ENCODE measurements around the gene ATXN1. TPM values are rescaled to one million over a fixed set of nuclear protein-coding genes. Genes with fewer than 3 reads are reported as not detected.

The ATXN1 gene
- total RNA-seq, 1 experiment from 2014 or later, result 25.6 TPM

- TF ChIP-seq EZH2 (IDR thresholded peaks at IDR 0.05; ENCODE audit: borderline replicate concordance, low read depth, low read length, poor library complexity, severe bottlenecking) (no peak), CTCF (conservative IDR thresholded peaks at IDR 0.05; ENCODE audit: low read depth, low read length) (no peak)
- Histone ChIP-seq H3K27me3 (replicated peaks; ENCODE audit: insufficient read depth, low read depth, low read length, poor library complexity) (no peaks in the 10 kb centered on the region), H3K9me3 (ENCODE audit: low read depth, low read length, poor library complexity, severe bottlenecking) (no peaks in the 10 kb centered on the region), H3K36me3 (ENCODE audit: insufficient read depth, low read length, poor library complexity, severe bottlenecking) (no peaks in the 10 kb centered on the region), H3K4me1 (ENCODE audit: insufficient read depth, low read length, poor library complexity, severe bottlenecking) (no peaks in the 10 kb centered on the region), H3K27ac (ENCODE audit: low read depth, low read length, poor library complexity, severe bottlenecking) (no peak overlapping the region), H3K4me3 (ENCODE audit: low read depth, low read length, poor library complexity, severe bottlenecking) (no peak overlapping the region)
- intact Hi-C loops (cut with micrococcal nuclease; ENCODE audit: unreplicated experiment), result loop anchor here (5.0 to 10.0 kb wide), 4 partner anchors 180 to 572 kb away; partner anchors contain the start of gene ATXN1
- DNase-seq (ENCODE audit: low spot score), result no peak
- POLR2A ChIA-PET (ENCODE audit: low non-redundant PET), result no interaction called here
- BruUV-seq (replicated peaks), result no TSS peak
- CTCF ChIA-PET, result interaction anchor here (0.5 to 0.8 kb wide), 2 partner anchors 251 to 301 kb away, joined by 3 read pairs; no protein-coding TSS in a partner anchor
Observed at GRCh38 chr6:16512544-16513290, 248.5 kb downstream of the ATXN1 start.

GRCh38 chr6:16511723-16512489 lies 249.4 kb downstream of the ATXN1 start:
- no peak for TF ChIP-seq EZH2 (IDR thresholded peaks at IDR 0.05; ENCODE audit: borderline replicate concordance, low read depth, low read length, poor library complexity, severe bottlenecking)
- no peak for TF ChIP-seq CTCF (conservative IDR thresholded peaks at IDR 0.05; ENCODE audit: low read depth, low read length)
- Histone ChIP-seq H3K9me3 (ENCODE audit: low read depth, low read length, poor library complexity, severe bottlenecking) (no peaks in the 10 kb centered on the region), H3K4me1 (ENCODE audit: insufficient read depth, low read length, poor library complexity, severe bottlenecking) (no peaks in the 10 kb centered on the region), H3K4me3 (ENCODE audit: low read depth, low read length, poor library complexity, severe bottlenecking) (no peak overlapping the region), H3K36me3 (ENCODE audit: insufficient read depth, low read length, poor library complexity, severe bottlenecking) (no peaks in the 10 kb centered on the region), H3K27me3 (replicated peaks; ENCODE audit: insufficient read depth, low read depth, low read length, poor library complexity) (no peaks in the 10 kb centered on the region), H3K27ac (ENCODE audit: low read depth, low read length, poor library complexity, severe bottlenecking) (no peak overlapping the region)
- POLR2A ChIA-PET (ENCODE audit: low non-redundant PET), result no interaction called here
- no peak for DNase-seq (ENCODE audit: low spot score)
- intact Hi-C loops (cut with micrococcal nuclease; ENCODE audit: unreplicated experiment), result loop anchor here (5.0 to 10.0 kb wide), 4 partner anchors 180 to 573 kb away; partner anchors contain the start of gene ATXN1
- no TSS peak for BruUV-seq (replicated peaks)
- CTCF ChIA-PET, result interaction anchor here (0.6 to 1.7 kb wide), 4 partner anchors 201 to 1557 kb away, joined by 3 to 5 read pairs (median 4); no protein-coding TSS in a partner anchor

- no peak overlapping the region for H3K27ac ChIP-seq (ENCODE audit: low read depth, low read length, poor library complexity, severe bottlenecking)
- CTCF ChIA-PET, result interaction anchor here (0.6 to 1.7 kb wide), 3 partner anchors 202 to 1557 kb away, joined by 3 to 5 read pairs (median 4); no protein-coding TSS in a partner anchor
- no peak overlapping the region for H3K4me3 ChIP-seq (ENCODE audit: low read depth, low read length, poor library complexity, severe bottlenecking)
- no peaks in the 10 kb centered on the region for H3K36me3 ChIP-seq (ENCODE audit: insufficient read depth, low read length, poor library complexity, severe bottlenecking)
- POLR2A ChIA-PET (ENCODE audit: low non-redundant PET), result interaction anchor here (0.6 kb wide), 1 partner anchor 202 kb away, joined by 3 read pairs; no protein-coding TSS in a partner anchor
- intact Hi-C loops (cut with micrococcal nuclease; ENCODE audit: unreplicated experiment), result loop anchor here (5.0 to 10.0 kb wide), 4 partner anchors 179 to 574 kb away; partner anchors contain the start of gene ATXN1
- no peaks in the 10 kb centered on the region for H3K27me3 ChIP-seq (replicated peaks; ENCODE audit: insufficient read depth, low read depth, low read length, poor library complexity)
- DNase-seq (ENCODE audit: low spot score), result peak; percentile 64
- no peak for TF ChIP-seq EZH2 (IDR thresholded peaks at IDR 0.05; ENCODE audit: borderline replicate concordance, low read depth, low read length, poor library complexity, severe bottlenecking)
- TF ChIP-seq CTCF (conservative IDR thresholded peaks at IDR 0.05; ENCODE audit: low read depth, low read length), result peak; percentile 77
- no TSS peak for BruUV-seq (replicated peaks)
- H3K9me3 ChIP-seq (ENCODE audit: low read depth, low read length, poor library complexity, severe bottlenecking), result no peaks in the 10 kb centered on the region
- H3K4me1 ChIP-seq (ENCODE audit: insufficient read depth, low read length, poor library complexity, severe bottlenecking), result peaks cover 4% of the 10 kb centered on the region
Observed at GRCh38 chr6:16511040-16511660, 250.1 kb downstream of the ATXN1 start.
